Adrenal gland (tissue), 5 donors: ENCODE data around the gene GNPAT.

Source experiments
- CTCF ChIP-seq, 6 experiments: fragments of 450-650 bp in 4 of 6; fragments of 200-600 bp in 2 of 6; sonication (generic) in 1 of 6; IDR thresholded peaks; 1 replicate in 5 of 6; 2 replicates in 1 of 6; pipeline versions ENCODE4 v1.5.1 to v1.8.0; 2016 to 2021; ENCODE audit warnings: antibody characterized with exemption in 6 of 6, mild to moderate bottlenecking in 2 of 6, moderate library complexity in 1 of 6
- POLR2A ChIP-seq, 2 donors: fragments of 450-650 bp; IDR thresholded peaks; one replicate each; pipeline ENCODE4 v1.6.1; 2017; ENCODE audit warnings: antibody characterized with exemption in 2 of 2, mild to moderate bottlenecking in 2 of 2, moderate library complexity in 1 of 2
- donor health status: DM: no; HTN: no; CAD: no.

- TF ChIP-seq POLR2A (IDR thresholded peaks at IDR 0.05) (no peak), CTCF (IDR thresholded peaks at IDR 0.05) (no peak)
These were observed 33.3 kb downstream of the GNPAT start for GRCh38 chr1:231274119-231274825.
